HFFc6 (cell line): ENCODE measurements around the gene IARS1. TPM values are rescaled to one million over a fixed set of nuclear protein-coding genes. Genes with fewer than 3 reads are reported as not detected.

Experiments used
- DNase-seq: peaks from one replicate; pipeline ENCODE4 v3.0.0-alpha.2; 2018
- H3K27ac Mint-ChIP-seq: 2 replicates; pipeline ENCODE4 v1.8.0; 2020; ENCODE audit warnings: mild to moderate bottlenecking, mixed read lengths
- H3K27me3 Mint-ChIP-seq: 2 replicates; pipeline ENCODE4 v1.8.0; 2021; ENCODE audit warnings: mild to moderate bottlenecking, moderate library complexity, mixed read lengths; ENCODE audit not compliant: insufficient read depth
- H3K36me3 Mint-ChIP-seq: 2 replicates; pipeline ENCODE4 v1.8.0; 2021; ENCODE audit warnings: low read depth, mixed read lengths
- H3K4me1 Mint-ChIP-seq: 2 replicates; pipeline ENCODE4 v1.8.0; 2020; ENCODE audit warnings: low read depth, mixed read lengths
- H3K4me3 Mint-ChIP-seq: 2 replicates; pipeline ENCODE4 v1.8.0; 2020; ENCODE audit warnings: mild to moderate bottlenecking, moderate library complexity, mixed read lengths
- H3K9me3 Mint-ChIP-seq: 2 replicates; pipeline ENCODE4 v1.8.0; 2020; ENCODE audit warnings: mild to moderate bottlenecking, mixed read lengths
- CTCF ChIP-seq: fragments of 200-600 bp; sonication (generic); IDR thresholded peaks from 2 replicates; pipeline ENCODE4 v1.5.0; 2021; ENCODE audit warnings: antibody characterized with exemption, mild to moderate bottlenecking
- total RNA-seq, 6 experiments: library from RNA; stranded (reverse); fragmentation: NEBNext Ultra II Directional; extraction: Animal tissue kit (Norgen Biotek cat#: 25700); gene quantifications; 2 replicates in 1 of 6; 3 replicates in 5 of 6; pipeline ENCODE4 v1.2.3, GENCODE V29; 2021

The IARS1 gene
- total RNA-seq, 6 experiments from 2014 or later, result 155 to 179 (median 171) TPM

DNA sequence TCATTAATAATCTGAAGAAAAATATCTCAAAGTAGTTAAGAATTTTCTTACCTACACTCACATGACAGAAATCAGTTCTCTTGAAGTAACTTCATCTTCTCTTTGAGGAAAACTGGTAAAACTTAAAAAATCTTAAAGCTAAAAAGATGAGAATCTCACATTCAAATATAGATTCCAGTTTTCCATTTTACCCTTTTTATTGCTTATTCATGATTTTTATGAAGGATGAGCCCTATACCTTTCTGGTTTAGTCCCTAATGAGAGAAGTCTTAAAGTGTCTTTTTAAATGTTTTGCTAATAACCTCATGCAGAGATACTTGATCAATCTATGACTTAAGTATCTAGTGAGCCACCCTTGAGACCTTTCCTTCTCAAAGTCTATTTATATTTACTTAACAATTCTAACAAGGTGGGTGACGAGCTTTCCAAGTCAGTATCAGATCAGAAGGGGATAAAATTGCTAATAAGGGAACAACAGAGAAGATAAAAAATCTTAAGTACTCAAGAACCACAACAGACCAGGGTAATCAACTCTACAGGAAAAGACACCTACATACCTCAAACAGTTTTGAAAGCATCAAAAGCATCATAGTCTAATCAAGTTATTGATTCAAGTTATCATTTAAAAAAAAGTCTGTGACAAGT lies 2.6 kb downstream of the IARS1 start:
- no peak for TF ChIP-seq CTCF
- Mint-ChIP-seq H3K27me3 (peaks cover 6% of the 10 kb centered on the region; the same call in 1 of the 2 replicates), H3K9me3 (no peaks in the 10 kb centered on the region), H3K4me1 (peaks cover 58% of the 10 kb centered on the region), H3K4me3 (peak overlapping the region; percentile 91), H3K36me3 (peaks cover 46% of the 10 kb centered on the region), H3K27ac (peak overlapping the region; percentile 54)
- no peak for DNase-seq

- TF ChIP-seq CTCF, result no peak
- peaks cover 55% of the 10 kb centered on the region for H3K36me3 Mint-ChIP-seq
- peaks cover 49% of the 10 kb centered on the region for H3K4me1 Mint-ChIP-seq
- peak; percentile 38 for DNase-seq
- no peak overlapping the region for H3K4me3 Mint-ChIP-seq
- H3K9me3 Mint-ChIP-seq, result no peaks in the 10 kb centered on the region
- H3K27me3 Mint-ChIP-seq, result peaks cover 6% of the 10 kb centered on the region; the same call in 1 of the 2 replicates
- H3K27ac Mint-ChIP-seq, result peak overlapping the region; percentile 62
These were observed 3.6 kb downstream of the IARS1 start for GRCh38 chr9:92289708-92290390.

DNA sequence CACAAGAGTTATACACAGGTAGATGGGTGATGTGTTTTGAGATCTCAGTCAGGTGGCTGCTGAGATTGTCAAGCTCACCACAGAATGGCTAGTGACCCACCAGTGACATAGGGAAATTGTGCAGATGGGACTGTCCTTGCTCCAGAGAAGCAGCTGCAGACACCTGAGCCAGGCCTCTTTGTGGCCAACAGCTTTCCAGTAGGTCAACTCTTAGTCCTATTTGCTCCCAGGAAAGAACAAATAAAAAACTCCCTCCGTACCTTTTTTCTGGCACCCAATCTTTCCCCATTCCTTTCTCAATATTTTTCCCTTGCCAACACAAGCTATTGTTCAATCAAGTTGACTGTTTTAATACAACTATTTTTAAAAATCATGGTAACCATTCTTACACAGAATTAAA lies 14.2 kb downstream of the IARS1 start:
- DNase-seq, result no peak
- peaks cover 57% of the 10 kb centered on the region for H3K4me1 Mint-ChIP-seq
- H3K4me3 Mint-ChIP-seq, result no peak overlapping the region; the same call in 1 of the 2 replicates
- peaks cover 53% of the 10 kb centered on the region for H3K36me3 Mint-ChIP-seq
- H3K9me3 Mint-ChIP-seq, result no peaks in the 10 kb centered on the region
- peaks cover 2% of the 10 kb centered on the region; the same call in 1 of the 2 replicates for H3K27me3 Mint-ChIP-seq
- peak overlapping the region; percentile 71 for H3K27ac Mint-ChIP-seq
- TF ChIP-seq CTCF, result no peak

DNA sequence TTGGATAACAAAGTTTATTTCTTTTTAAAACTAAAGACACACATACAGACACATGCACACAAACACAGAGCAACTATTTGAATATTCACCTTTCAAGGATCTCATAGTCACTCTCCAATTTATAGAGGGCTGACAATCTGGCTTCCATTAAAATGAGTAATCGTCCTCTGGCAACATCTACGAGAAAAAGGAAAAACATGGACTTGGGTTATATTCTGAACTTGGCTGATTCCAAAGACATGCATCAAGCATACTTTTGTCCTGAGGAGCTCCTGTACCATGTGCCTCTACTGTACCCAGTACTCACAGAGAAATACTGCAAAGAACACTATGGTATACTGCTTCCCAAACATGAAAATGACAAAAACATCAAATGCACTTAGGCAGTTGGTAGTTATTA lies 15.4 kb downstream of the IARS1 start:
- DNase-seq, result peak; percentile 86
- no peak overlapping the region; the same call in 1 of the 2 replicates for H3K4me3 Mint-ChIP-seq
- H3K9me3 Mint-ChIP-seq, result no peaks in the 10 kb centered on the region
- peaks cover 57% of the 10 kb centered on the region for H3K4me1 Mint-ChIP-seq
- H3K27me3 Mint-ChIP-seq, result peaks cover 2% of the 10 kb centered on the region; the same call in 1 of the 2 replicates
- peak overlapping the region; percentile 71 for H3K27ac Mint-ChIP-seq
- H3K36me3 Mint-ChIP-seq, result peaks cover 55% of the 10 kb centered on the region
- no peak for TF ChIP-seq CTCF

DNA sequence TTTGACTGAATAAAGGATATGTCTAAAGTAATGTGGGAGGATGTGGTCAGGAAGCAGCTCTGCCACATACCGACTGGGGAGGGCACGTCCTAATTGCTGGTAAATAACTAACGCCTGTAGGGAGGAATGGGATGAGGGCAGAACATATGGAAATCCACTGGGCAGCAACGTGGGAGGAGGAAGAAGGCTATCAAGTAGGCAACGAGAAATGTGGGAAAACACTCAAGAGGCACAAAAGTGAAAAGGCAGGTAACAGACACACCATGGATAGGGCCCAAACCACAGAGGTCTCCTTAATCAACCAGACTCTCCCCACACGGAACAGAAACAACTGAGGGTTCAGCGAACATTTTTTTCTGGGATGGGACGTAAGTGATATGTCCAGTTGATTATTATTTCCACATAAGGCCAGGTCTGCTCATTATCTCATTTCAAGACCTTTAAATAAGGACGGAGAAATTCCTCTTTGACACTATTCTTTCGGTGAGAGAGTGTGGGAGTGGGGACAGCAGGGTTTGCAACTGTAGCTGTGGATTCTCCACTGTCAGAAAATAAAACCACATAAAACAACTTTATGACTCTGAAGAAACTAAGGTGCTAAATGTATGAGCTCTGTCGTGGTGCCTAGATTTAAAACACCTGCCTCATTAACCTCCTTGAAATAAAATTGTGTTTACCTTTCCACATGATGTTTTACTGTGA lies 17.0 kb downstream of the IARS1 start:
- H3K27me3 Mint-ChIP-seq, result peaks cover 2% of the 10 kb centered on the region; the same call in 1 of the 2 replicates
- no peaks in the 10 kb centered on the region for H3K9me3 Mint-ChIP-seq
- no peak for DNase-seq
- no peak for TF ChIP-seq CTCF
- peak overlapping the region; percentile 56; the same call in 1 of the 2 replicates for H3K4me3 Mint-ChIP-seq
- H3K27ac Mint-ChIP-seq, result peak overlapping the region; percentile 82
- peaks cover 50% of the 10 kb centered on the region for H3K4me1 Mint-ChIP-seq
- H3K36me3 Mint-ChIP-seq, result peaks cover 51% of the 10 kb centered on the region
